22Rv1 (cell line): ENCODE measurements around the gene ADAMTS3.

Source experiments
- ZFX ChIP-seq: fragments of 450-650 bp; IDR thresholded peaks from 2 replicates; pipeline ENCODE4 v1.6.1; 2017; ENCODE audit warnings: antibody characterized with exemption, borderline replicate concordance
- TF ChIP-seq, protein P1 (sequence below): fragments of 450-650 bp; IDR thresholded peaks from 2 replicates; pipeline ENCODE4 v1.5.1; 2017; ENCODE audit warnings: mild to moderate bottlenecking

DNA sequence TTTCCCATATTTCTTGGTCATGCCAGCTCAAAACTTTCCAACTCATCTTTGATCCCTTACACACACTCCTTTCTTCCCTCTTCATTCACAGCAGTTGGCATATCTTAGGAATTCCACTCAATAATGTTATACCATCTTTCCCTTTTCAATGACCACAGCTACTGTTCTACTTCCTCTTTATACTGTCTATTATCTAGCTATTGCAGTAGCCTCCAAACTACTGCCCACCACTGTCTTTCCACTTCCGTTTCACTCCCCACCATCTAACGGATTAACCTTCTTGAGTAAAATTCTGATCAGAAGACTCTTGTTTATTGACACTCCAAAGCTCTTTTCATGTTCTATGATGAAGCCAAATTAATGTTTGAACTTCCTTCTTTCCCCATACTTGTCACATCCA lies 55.8 kb downstream of the ADAMTS3 start:
- TF ChIP-seq, protein P1, sequence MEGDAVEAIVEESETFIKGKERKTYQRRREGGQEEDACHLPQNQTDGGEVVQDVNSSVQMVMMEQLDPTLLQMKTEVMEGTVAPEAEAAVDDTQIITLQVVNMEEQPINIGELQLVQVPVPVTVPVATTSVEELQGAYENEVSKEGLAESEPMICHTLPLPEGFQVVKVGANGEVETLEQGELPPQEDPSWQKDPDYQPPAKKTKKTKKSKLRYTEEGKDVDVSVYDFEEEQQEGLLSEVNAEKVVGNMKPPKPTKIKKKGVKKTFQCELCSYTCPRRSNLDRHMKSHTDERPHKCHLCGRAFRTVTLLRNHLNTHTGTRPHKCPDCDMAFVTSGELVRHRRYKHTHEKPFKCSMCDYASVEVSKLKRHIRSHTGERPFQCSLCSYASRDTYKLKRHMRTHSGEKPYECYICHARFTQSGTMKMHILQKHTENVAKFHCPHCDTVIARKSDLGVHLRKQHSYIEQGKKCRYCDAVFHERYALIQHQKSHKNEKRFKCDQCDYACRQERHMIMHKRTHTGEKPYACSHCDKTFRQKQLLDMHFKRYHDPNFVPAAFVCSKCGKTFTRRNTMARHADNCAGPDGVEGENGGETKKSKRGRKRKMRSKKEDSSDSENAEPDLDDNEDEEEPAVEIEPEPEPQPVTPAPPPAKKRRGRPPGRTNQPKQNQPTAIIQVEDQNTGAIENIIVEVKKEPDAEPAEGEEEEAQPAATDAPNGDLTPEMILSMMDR, result no peak
- no peak for TF ChIP-seq ZFX
